HUDEP-2 (cell line): ENCODE measurements around the gene ARHGEF33.
A peak's percentile ranks its signal among the peaks of the same experiment; 100 is the strongest.
"Not testable (repeated sequence)": the region's sequence is repeated elsewhere in the genome, so short reads cannot be mapped to it uniquely, and the experiment has no call there.

Experiments used
- DNase-seq, 76 experiments: peaks; one replicate each; lab custom pipeline; 2025; ENCODE audit not compliant: unreplicated experiment in 76 of 76; lab: John Stamatoyannopoulos, UW

Gene ARHGEF33

GRCh38 chr2:38907743-38908562 lies 18.3 kb downstream of the ARHGEF33 start:
- DNase-seq = no peak

GRCh38 chr2:38909872-38910271 lies 20.2 kb downstream of the ARHGEF33 start:
- DNase-seq = no peak

- no peak for DNase-seq
Observed at GRCh38 chr2:38911191-38911590, 21.5 kb downstream of the ARHGEF33 start.

GRCh38 chr2:38912619-38913018 lies 22.9 kb downstream of the ARHGEF33 start:
- DNase-seq = no peak

- DNase-seq = no peak
Observed at GRCh38 chr2:38922389-38922788, 32.7 kb downstream of the ARHGEF33 start.

GRCh38 chr2:38922902-38923301 lies 33.2 kb downstream of the ARHGEF33 start:
- DNase-seq = no peak

GRCh38 chr2:38925982-38926381 lies 36.3 kb downstream of the ARHGEF33 start:
- DNase-seq = no peak

GRCh38 chr2:38930600-38930999 lies 40.9 kb downstream of the ARHGEF33 start:
- no peak for DNase-seq

- no peak for DNase-seq
Observed at GRCh38 chr2:38932586-38932985, 42.9 kb downstream of the ARHGEF33 start.

- no peak for DNase-seq
Observed at GRCh38 chr2:38933653-38934052, 44.0 kb downstream of the ARHGEF33 start.

GRCh38 chr2:38934742-38935141 lies 45.1 kb downstream of the ARHGEF33 start:
- DNase-seq = no peak

- DNase-seq = no peak
Observed at GRCh38 chr2:38935568-38936172, 46.0 kb downstream of the ARHGEF33 start.

GRCh38 chr2:38936516-38936915 lies 46.8 kb downstream of the ARHGEF33 start:
- DNase-seq = not testable (repeated sequence)

GRCh38 chr2:38937548-38937947 lies 47.9 kb downstream of the ARHGEF33 start:
- DNase-seq = no peak

- no peak for DNase-seq
Observed at GRCh38 chr2:38940746-38941145, 51.1 kb downstream of the ARHGEF33 start.

GRCh38 chr2:38943784-38944183 lies 54.1 kb downstream of the ARHGEF33 start:
- no peak for DNase-seq

- no peak for DNase-seq
Observed at GRCh38 chr2:38945372-38945771, 55.7 kb downstream of the ARHGEF33 start.

GRCh38 chr2:38945911-38946310 lies 56.2 kb downstream of the ARHGEF33 start:
- no peak for DNase-seq

- peak in 71 of 76 experiments; percentile 6 to 78 (median 54) for DNase-seq
Observed at GRCh38 chr2:38947241-38948239, 57.9 kb downstream of the ARHGEF33 start.

GRCh38 chr2:38948387-38948882 lies 58.8 kb downstream of the ARHGEF33 start:
- DNase-seq = no peak

GRCh38 chr2:38948995-38949394 lies 59.3 kb downstream of the ARHGEF33 start:
- no peak for DNase-seq
